Thyroid gland (tissue), 4 donors: Measurements from ENCODE around the gene JMJD6.

Experiments used
- CTCF ChIP-seq, 6 experiments: fragments of 200-600 bp in 3 of 6; fragments of 450-650 bp in 3 of 6; sonication (generic) in 3 of 6; IDR thresholded peaks; one replicate each; pipeline ENCODE4 v1.5.1; 2016 to 2019; ENCODE audit warnings: antibody characterized with exemption in 6 of 6, mild to moderate bottlenecking in 2 of 6, inconsistent platforms in 1 of 6, moderate library complexity in 1 of 6
- POLR2A ChIP-seq, 2 donors: fragments of 450-650 bp; IDR thresholded peaks; one replicate each; pipeline ENCODE4 v1.6.1; 2017; ENCODE audit warnings: antibody characterized with exemption in 2 of 2, mild to moderate bottlenecking in 2 of 2, moderate library complexity in 1 of 2

GRCh38 chr17:76672892-76673291 lies 53.5 kb downstream of the JMJD6 start:
- no peak for TF ChIP-seq CTCF (IDR thresholded peaks at IDR 0.05)
- no peak for TF ChIP-seq POLR2A (IDR thresholded peaks at IDR 0.05)
